Osteoblast (primary cell): ENCODE data around the gene IRS1. TPM values are rescaled to one million over a fixed set of nuclear protein-coding genes. Genes with fewer than 3 reads are reported as not detected.

Source experiments
- DNase-seq: peaks from one replicate; pipeline ENCODE4 v3.0.0; 2011; ENCODE audit warnings: low spot score, mixed read lengths; ENCODE audit not compliant: insufficient read length; ENCODE audit errors: missing footprints
- H2AFZ ChIP-seq: 2 replicates; pipeline ENCODE4 v1.6.0; 2011; ENCODE audit warnings: mild to moderate bottlenecking, low read length
- H3K27ac ChIP-seq: 2 replicates; pipeline ENCODE4 v1.5.1; 2011; ENCODE audit warnings: mild to moderate bottlenecking, low read depth, low read length, moderate library complexity
- H3K27me3 ChIP-seq: 2 replicates; pipeline ENCODE4 v1.6.0; 2012; ENCODE audit warnings: mild to moderate bottlenecking, control low read depth, inconsistent platforms, low read length, moderate library complexity; ENCODE audit not compliant: insufficient read depth
- H3K36me3 ChIP-seq: 2 replicates; pipeline ENCODE4 v1.5.1; 2011; ENCODE audit warnings: mild to moderate bottlenecking, low read length, control low read depth, moderate library complexity; ENCODE audit not compliant: insufficient read depth
- H3K4me1 ChIP-seq: 2 replicates; pipeline ENCODE4 v1.5.1; 2011; ENCODE audit warnings: mild to moderate bottlenecking, low read length, control low read depth, moderate library complexity; ENCODE audit not compliant: insufficient read depth
- H3K4me2 ChIP-seq: 2 replicates; pipeline ENCODE4 v1.6.0; 2011; ENCODE audit warnings: mild to moderate bottlenecking, low read length; ENCODE audit not compliant: insufficient read depth
- H3K4me3 ChIP-seq: fragments of 200-600 bp; sonication (generic); 3 replicates; pipeline ENCODE4 v1.5.1; 2012; ENCODE audit warnings: mild to moderate bottlenecking, low read length, inconsistent platforms; ENCODE audit not compliant: insufficient read depth
- H3K79me2 ChIP-seq: 2 replicates; pipeline ENCODE4 v1.6.0; 2012; ENCODE audit warnings: mild to moderate bottlenecking, low read length, control low read depth, inconsistent platforms; ENCODE audit not compliant: insufficient read depth
- H3K9me3 ChIP-seq: 2 replicates; pipeline ENCODE4 v1.5.1; 2011; ENCODE audit warnings: low read depth, low read length, control low read depth
- H4K20me1 ChIP-seq: 2 replicates; pipeline ENCODE4 v1.6.0; 2012; ENCODE audit warnings: mild to moderate bottlenecking, low read length, control low read depth; ENCODE audit not compliant: insufficient read depth
- CTCF ChIP-seq: IDR thresholded peaks from 2 replicates; pipeline ENCODE4 v1.5.1; 2011; ENCODE audit warnings: mild to moderate bottlenecking, low read depth, low read length, moderate library complexity; ENCODE audit errors: extremely low read depth
- total RNA-seq: library from RNA; depleted of rRNA; stranded (reverse); fragments of >200 nt; gene quantifications from 2 replicates; pipeline ENCODE4 v1.2.3, GENCODE V29; 2012

IRS1 gene
- total RNA-seq, 1 donor: 27.9 TPM

GRCh38 chr2:226796012-226796839 lies 3.4 kb downstream of the IRS1 start:
- peak; percentile 91 for DNase-seq
- H4K20me1 ChIP-seq: peaks cover 23% of the 10 kb centered on the region
- H3K27ac ChIP-seq: peak overlapping the region; percentile 93
- peaks cover 80% of the 10 kb centered on the region for H3K79me2 ChIP-seq
- peak overlapping the region; percentile 93 for H3K4me3 ChIP-seq
- no peaks in the 10 kb centered on the region for H3K27me3 ChIP-seq
- no peak for TF ChIP-seq CTCF
- H3K4me2 ChIP-seq: peak overlapping the region; percentile 83
- H3K9me3 ChIP-seq: no peaks in the 10 kb centered on the region
- H2AFZ ChIP-seq: peak overlapping the region; percentile 35
- peaks cover 31% of the 10 kb centered on the region for H3K36me3 ChIP-seq
- H3K4me1 ChIP-seq: peaks cover 37% of the 10 kb centered on the region

DNA sequence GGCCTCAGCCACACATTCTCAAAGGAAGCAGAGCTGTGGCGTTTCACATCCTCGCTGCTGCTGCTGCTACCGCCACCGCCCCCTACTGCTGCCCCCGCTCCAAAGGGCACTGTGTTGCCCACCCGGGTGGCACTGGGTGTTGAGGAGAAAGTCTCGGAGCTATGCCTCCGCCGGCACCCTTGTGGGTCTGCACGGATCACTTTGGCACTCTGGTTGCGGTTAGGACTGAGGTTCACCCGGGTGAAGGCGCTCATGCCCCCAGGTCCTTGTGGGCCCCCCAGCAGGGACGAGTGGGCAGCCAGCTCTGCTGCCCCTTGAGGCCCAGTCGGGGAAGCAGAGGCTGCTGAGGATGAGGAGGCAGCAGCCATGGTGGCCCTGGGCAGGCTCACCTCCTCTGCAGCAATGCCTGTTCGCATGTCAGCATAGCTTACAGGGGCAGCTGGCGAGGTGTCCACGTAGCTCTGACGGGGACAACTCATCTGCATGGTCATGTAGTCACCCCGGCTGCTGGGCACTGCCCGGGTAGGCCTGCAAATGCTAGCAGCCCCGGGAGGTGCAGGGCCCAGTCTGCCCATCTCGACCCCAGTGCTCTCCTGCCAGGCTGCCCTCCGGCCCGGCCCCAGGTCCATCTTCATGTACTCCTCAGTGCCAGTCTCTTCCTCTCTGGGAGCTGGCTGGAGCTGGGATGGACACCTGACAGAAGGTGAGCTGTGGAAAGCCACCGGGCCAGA lies 4.2 kb downstream of the IRS1 start:
- Histone ChIP-seq H2AFZ (peak overlapping the region; percentile 12), H3K27ac (peak overlapping the region; percentile 93), H4K20me1 (peaks cover 23% of the 10 kb centered on the region), H3K79me2 (peaks cover 88% of the 10 kb centered on the region), H3K4me3 (peak overlapping the region; percentile 93), H3K27me3 (no peaks in the 10 kb centered on the region), H3K4me1 (peaks cover 39% of the 10 kb centered on the region), H3K36me3 (peaks cover 31% of the 10 kb centered on the region), H3K4me2 (peak overlapping the region; percentile 83), H3K9me3 (no peaks in the 10 kb centered on the region)
- TF ChIP-seq CTCF: peak; percentile 33
- peak; percentile 95 for DNase-seq

DNA sequence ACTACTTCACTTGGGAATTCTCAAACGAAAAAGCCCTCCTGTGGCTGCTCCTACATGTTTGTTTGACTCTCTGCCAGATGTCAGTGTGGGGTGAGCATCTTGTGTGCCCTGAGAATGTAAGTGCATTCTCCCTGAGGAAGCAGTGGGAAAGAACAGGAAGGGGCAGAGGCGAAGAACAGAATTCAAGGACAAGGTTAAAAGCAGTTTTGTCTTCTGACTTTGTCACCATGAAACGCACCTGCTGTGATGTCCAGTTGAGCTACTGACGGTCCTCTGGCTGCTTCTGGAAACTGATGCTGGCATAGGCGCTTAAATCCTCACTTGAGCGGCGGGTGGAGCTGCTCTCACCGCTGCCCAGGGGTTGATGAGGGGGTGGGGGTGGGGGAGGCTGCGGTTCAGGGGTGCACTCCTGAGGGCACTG lies 4.9 kb downstream of the IRS1 start:
- peak; percentile 12 for TF ChIP-seq CTCF
- H3K27ac ChIP-seq: peak overlapping the region; percentile 93
- H3K36me3 ChIP-seq: peaks cover 38% of the 10 kb centered on the region

GRCh38 chr2:226794196-226794661 lies 5.4 kb downstream of the IRS1 start:
- peak overlapping the region; percentile 93 for H3K27ac ChIP-seq
- peaks cover 48% of the 10 kb centered on the region for H3K4me1 ChIP-seq

More for the DNA sequence above, 4.9 kb downstream of the IRS1 start:
- H3K4me1 ChIP-seq: peaks cover 43% of the 10 kb centered on the region
- H3K9me3 ChIP-seq: no peaks in the 10 kb centered on the region
- H2AFZ ChIP-seq: no peak overlapping the region
- H3K27me3 ChIP-seq: no peaks in the 10 kb centered on the region
- peak overlapping the region; percentile 93 for H3K4me3 ChIP-seq
- H3K79me2 ChIP-seq: peaks cover 95% of the 10 kb centered on the region
- peak; percentile 92 for DNase-seq
- H4K20me1 ChIP-seq: peaks cover 23% of the 10 kb centered on the region
- peak overlapping the region; percentile 83 for H3K4me2 ChIP-seq

More at GRCh38 chr2:226794196-226794661, 5.4 kb downstream of the IRS1 start:
- H4K20me1 ChIP-seq: peaks cover 26% of the 10 kb centered on the region
- no peak for TF ChIP-seq CTCF
- no peaks in the 10 kb centered on the region for H3K27me3 ChIP-seq
- peak overlapping the region; percentile 83 for H3K4me2 ChIP-seq
- H3K36me3 ChIP-seq: peaks cover 43% of the 10 kb centered on the region
- H3K4me3 ChIP-seq: peak overlapping the region; percentile 93
- H3K9me3 ChIP-seq: no peaks in the 10 kb centered on the region
- H3K79me2 ChIP-seq: peaks cover 98% of the 10 kb centered on the region
- DNase-seq: peak; percentile 90
- no peak overlapping the region for H2AFZ ChIP-seq
